Measurements from ENCODE around the gene FAM170A. TPM values are rescaled to one million over a fixed set of nuclear protein-coding genes. Genes with fewer than 3 reads are reported as not detected.

The FAM170A gene
- total and polyA plus RNA-seq, 12 donors: 0.17 to 0.56 (median 0.22) TPM; not detected in 9

GRCh38 chr5:119630752-119631440 lies 1.5 kb downstream of the FAM170A start:
- 73 to 83% (median 77%) methylated on average over 9 of the region's 9 CpGs for WGBS, 4 donors
- H3K36me3 ChIP-seq (replicated peaks in 1 of 2): no peaks in the 10 kb centered on the region
- H3K27ac ChIP-seq: no peak overlapping the region
- DNase-seq: no peak
- no peaks in the 10 kb centered on the region for H3K27me3 ChIP-seq
- TF ChIP-seq CTCF (IDR thresholded peaks at IDR 0.05) (no peak), POLR2A (IDR thresholded peaks at IDR 0.05) (no peak)
- H3K4me1 ChIP-seq (replicated peaks in 1 of 2): no peaks in the 10 kb centered on the region
- H3K4me3 ChIP-seq: no peak overlapping the region
- H3K9me3 ChIP-seq (replicated peaks in 1 of 3): no peaks in the 10 kb centered on the region
- intact Hi-C loops (cut with DNase I): no loop called here

GRCh38 chr5:119631660-119632059 lies 2.3 kb downstream of the FAM170A start:
- intact Hi-C loops (cut with DNase I): no loop called here
- Histone ChIP-seq H3K4me3 (no peak overlapping the region), H3K9me3 (replicated peaks in 1 of 3) (no peaks in the 10 kb centered on the region), H3K36me3 (replicated peaks in 1 of 2) (no peaks in the 10 kb centered on the region), H3K4me1 (replicated peaks in 1 of 2) (no peaks in the 10 kb centered on the region), H3K27ac (no peak overlapping the region), H3K27me3 (no peaks in the 10 kb centered on the region)
- TF ChIP-seq CTCF (IDR thresholded peaks at IDR 0.05) (no peak), POLR2A (IDR thresholded peaks at IDR 0.05) (no peak)
- no peak for DNase-seq
- 91 to 93% (median 92%) methylated on average over 3 of the region's 3 CpGs for WGBS, 4 donors

GRCh38 chr5:119651486-119651885 lies 22.1 kb downstream of the FAM170A start:
- Histone ChIP-seq H3K4me1 (replicated peaks in 1 of 2) (no peaks in the 10 kb centered on the region), H3K4me3 (no peak overlapping the region), H3K36me3 (replicated peaks in 1 of 2) (no peaks in the 10 kb centered on the region), H3K27me3 (no peaks in the 10 kb centered on the region), H3K27ac (no peak overlapping the region), H3K9me3 (replicated peaks in 1 of 3) (no peaks in the 10 kb centered on the region)
- intact Hi-C loops (cut with DNase I): no loop called here
- no peak for DNase-seq
- no peak for TF ChIP-seq CTCF (IDR thresholded peaks at IDR 0.05)
- TF ChIP-seq POLR2A (IDR thresholded peaks at IDR 0.05): no peak

GRCh38 chr5:119655061-119655460 lies 25.7 kb downstream of the FAM170A start:
- 80 to 94% (median 85%) methylated on average over 2 of the region's 2 CpGs for WGBS, 4 donors
- Histone ChIP-seq H3K9me3 (replicated peaks in 1 of 3) (no peaks in the 10 kb centered on the region), H3K27ac (no peak overlapping the region), H3K4me1 (replicated peaks in 1 of 2) (no peaks in the 10 kb centered on the region), H3K4me3 (no peak overlapping the region), H3K27me3 (no peaks in the 10 kb centered on the region), H3K36me3 (replicated peaks in 1 of 2) (no peaks in the 10 kb centered on the region)
- no peak for DNase-seq
- TF ChIP-seq POLR2A (IDR thresholded peaks at IDR 0.05) (no peak), CTCF (IDR thresholded peaks at IDR 0.05) (no peak)
- intact Hi-C loops (cut with DNase I): no loop called here

Data from adrenal gland (tissue), 12 donors.